ENCODE results near the gene DZIP3. TPM values are rescaled to one million over a fixed set of nuclear protein-coding genes. Genes with fewer than 3 reads are reported as not detected.
"Not testable (repeated sequence)": the region's sequence is repeated elsewhere in the genome, so short reads cannot be mapped to it uniquely, and the experiment has no call there.

The DZIP3 gene
- total and polyA plus RNA-seq, 10 of the 15 experiments (the other 5 are each of a cell fraction or from before 2014, with no cell fraction given): 4.3 to 15.6 (median 9.2) TPM

DNA sequence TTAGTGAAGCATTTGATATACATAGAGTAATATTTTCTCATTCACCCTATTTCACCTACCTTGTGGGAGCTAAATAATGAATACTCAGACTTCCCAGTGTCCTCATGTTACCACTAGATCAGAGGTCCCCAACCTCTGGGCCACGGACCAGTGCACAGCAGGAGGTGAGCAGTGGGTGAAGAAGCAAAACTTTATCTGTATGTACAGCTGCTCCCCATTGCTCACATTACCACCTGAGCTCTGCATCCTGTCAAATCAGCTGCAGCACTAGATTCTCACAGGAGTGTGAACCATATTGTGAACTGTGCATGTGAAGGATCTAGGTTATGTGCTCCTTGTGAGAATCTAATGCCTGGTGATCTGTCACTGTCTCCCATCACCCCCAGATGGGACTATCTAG lies 88.3 kb downstream of the DZIP3 start:
- no peak for TF ChIP-seq POLR2AphosphoS2 (IDR thresholded peaks at IDR 0.05; ENCODE audit: low read depth, low read length)
- TF ChIP-seq NFXL1 (IDR thresholded peaks at IDR 0.05; ENCODE audit: borderline replicate concordance): no peak
- TF ChIP-seq CREB1 (IDR thresholded peaks at IDR 0.05; ENCODE audit: low read depth): no peak
- no peak for TF ChIP-seq STAT1 (conservative IDR thresholded peaks at IDR 0.05)
- no peak for TF ChIP-seq ZZZ3 (IDR thresholded peaks at IDR 0.05; ENCODE audit: control insufficient read depth, insufficient read length, low read depth)
- TF ChIP-seq, protein P1, sequence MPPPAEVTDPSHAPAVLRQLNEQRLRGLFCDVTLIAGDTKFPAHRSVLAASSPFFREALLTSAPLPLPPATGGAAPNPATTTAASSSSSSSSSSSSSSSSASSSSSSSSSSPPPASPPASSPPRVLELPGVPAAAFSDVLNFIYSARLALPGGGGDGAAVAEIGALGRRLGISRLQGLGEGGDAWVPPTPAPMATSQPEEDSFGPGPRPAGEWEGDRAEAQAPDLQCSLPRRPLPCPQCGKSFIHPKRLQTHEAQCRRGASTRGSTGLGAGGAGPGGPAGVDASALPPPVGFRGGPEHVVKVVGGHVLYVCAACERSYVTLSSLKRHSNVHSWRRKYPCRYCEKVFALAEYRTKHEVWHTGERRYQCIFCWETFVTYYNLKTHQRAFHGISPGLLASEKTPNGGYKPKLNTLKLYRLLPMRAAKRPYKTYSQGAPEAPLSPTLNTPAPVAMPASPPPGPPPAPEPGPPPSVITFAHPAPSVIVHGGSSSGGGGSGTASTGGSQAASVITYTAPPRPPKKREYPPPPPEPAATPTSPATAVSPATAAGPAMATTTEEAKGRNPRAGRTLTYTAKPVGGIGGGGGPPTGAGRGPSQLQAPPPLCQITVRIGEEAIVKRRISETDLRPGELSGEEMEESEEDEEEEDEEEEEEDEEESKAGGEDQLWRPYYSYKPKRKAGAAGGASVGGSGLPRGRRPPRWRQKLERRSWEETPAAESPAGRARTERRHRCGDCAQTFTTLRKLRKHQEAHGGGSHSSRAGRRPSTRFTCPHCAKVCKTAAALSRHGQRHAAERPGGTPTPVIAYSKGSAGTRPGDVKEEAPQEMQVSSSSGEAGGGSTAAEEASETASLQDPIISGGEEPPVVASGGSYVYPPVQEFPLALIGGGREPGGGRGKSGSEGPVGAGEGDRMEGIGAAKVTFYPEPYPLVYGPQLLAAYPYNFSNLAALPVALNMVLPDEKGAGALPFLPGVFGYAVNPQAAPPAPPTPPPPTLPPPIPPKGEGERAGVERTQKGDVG (CRISPR knock-in tag; IDR thresholded peaks at IDR 0.05): no peak
- no peak for TF ChIP-seq RB1 (IDR thresholded peaks at IDR 0.05; ENCODE audit: borderline replicate concordance)
- TF ChIP-seq, protein P2, sequence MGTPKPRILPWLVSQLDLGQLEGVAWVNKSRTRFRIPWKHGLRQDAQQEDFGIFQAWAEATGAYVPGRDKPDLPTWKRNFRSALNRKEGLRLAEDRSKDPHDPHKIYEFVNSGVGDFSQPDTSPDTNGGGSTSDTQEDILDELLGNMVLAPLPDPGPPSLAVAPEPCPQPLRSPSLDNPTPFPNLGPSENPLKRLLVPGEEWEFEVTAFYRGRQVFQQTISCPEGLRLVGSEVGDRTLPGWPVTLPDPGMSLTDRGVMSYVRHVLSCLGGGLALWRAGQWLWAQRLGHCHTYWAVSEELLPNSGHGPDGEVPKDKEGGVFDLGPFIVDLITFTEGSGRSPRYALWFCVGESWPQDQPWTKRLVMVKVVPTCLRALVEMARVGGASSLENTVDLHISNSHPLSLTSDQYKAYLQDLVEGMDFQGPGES (IDR thresholded peaks at IDR 0.05): no peak
- no peak for TF ChIP-seq CHD4 (IDR thresholded peaks at IDR 0.05)
- TF ChIP-seq, protein P3, sequence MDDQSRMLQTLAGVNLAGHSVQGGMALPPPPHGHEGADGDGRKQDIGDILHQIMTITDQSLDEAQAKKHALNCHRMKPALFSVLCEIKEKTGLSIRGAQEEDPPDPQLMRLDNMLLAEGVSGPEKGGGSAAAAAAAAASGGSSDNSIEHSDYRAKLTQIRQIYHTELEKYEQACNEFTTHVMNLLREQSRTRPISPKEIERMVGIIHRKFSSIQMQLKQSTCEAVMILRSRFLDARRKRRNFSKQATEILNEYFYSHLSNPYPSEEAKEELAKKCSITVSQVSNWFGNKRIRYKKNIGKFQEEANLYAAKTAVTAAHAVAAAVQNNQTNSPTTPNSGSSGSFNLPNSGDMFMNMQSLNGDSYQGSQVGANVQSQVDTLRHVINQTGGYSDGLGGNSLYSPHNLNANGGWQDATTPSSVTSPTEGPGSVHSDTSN (IDR thresholded peaks at IDR 0.05; ENCODE audit: insufficient replicate concordance, low read depth, low read length): no peak
- Histone ChIP-seq H4K20me1 (ENCODE audit: control insufficient read depth, insufficient read depth) (no peaks in the 10 kb centered on the region), H3K79me2 (ENCODE audit: control insufficient read depth, insufficient read depth, low read length) (no peaks in the 10 kb centered on the region), H3K4me1 (ENCODE audit: control insufficient read depth, insufficient read depth, low read length) (no peaks in the 10 kb centered on the region), H3K4me2 (ENCODE audit: control insufficient read depth, insufficient read depth) (no peak overlapping the region), H3K9me3 (replicated peaks; ENCODE audit: control insufficient read depth, insufficient read depth, low read length) (no peaks in the 10 kb centered on the region), H3K9ac (ENCODE audit: control insufficient read depth, insufficient read depth, low read length) (no peak overlapping the region), H3K4me3 (no peak overlapping the region), H3K27me3 (replicated peaks in 1 of 2; ENCODE audit: control insufficient read depth in 2 of 2, insufficient read depth in 2 of 2, low read length in 1 of 2) (no peaks in the 10 kb centered on the region), H2AFZ (ENCODE audit: control insufficient read depth, low read depth, low read length) (no peak overlapping the region), H3K36me3 (ENCODE audit: control insufficient read depth in 2 of 2, insufficient read depth in 2 of 2, low read length in 1 of 2) (no peaks in the 10 kb centered on the region; a peak in 1 of 4 replicates), H3K27ac (ENCODE audit: control insufficient read depth, insufficient read depth) (no peak overlapping the region)
- FAIRE-seq (no peak), ATAC-seq (no peak), DNase-seq (ENCODE audit: low read depth, low spot score) (no peak)
- CTCF ChIA-PET: no interaction called here
- intact Hi-C loops (cut with micrococcal nuclease; ENCODE audit: unreplicated experiment): no loop called here
- SMC1A ChIA-PET (ENCODE audit: uncharacterized antibody, unreplicated experiment): interaction anchor here (1.2 kb wide), 1 partner anchor 9 kb away, joined by 3 read pairs; no protein-coding TSS in a partner anchor
- RAD21 ChIA-PET (ENCODE audit: unreplicated experiment): no interaction called here
- 23% methylated on average over 1 of the region's 1 CpG for WGBS (ENCODE audit: insufficient coverage, insufficient replicate concordance, low lambda C conversion rate, missing lambda C conversion rate)
- POLR2A ChIA-PET: no interaction called here
- in situ Hi-C loops (cut with MboI): no loop called here
- no TSS peak for BruUV-seq (replicated peaks)

DNA sequence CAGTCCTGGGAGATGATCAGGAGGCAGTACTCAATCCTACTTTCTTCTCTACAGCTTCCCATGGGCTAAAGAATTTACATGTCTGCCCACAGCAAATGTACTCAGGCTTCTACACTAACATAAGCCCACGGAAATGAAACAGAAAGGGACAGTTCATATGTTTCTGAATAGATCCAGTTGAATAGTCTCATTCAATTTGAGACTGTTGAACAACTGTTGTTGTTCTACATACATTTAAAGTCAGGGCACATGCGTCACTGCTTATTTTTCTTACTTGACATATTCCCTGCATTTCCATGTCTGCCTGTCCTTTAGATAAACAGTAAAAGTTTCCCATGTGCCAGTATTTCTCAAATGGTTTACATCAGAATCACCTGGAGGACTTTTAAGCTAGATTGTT lies 102.8 kb downstream of the DZIP3 start:
- H3K4me1 ChIP-seq (ENCODE audit: control insufficient read depth, insufficient read depth, low read length); FAIRE-seq; SMC1A ChIA-PET (ENCODE audit: uncharacterized antibody, unreplicated experiment); POLR2A ChIA-PET; H3K27me3 ChIP-seq (replicated peaks in 1 of 2; ENCODE audit: control insufficient read depth in 2 of 2, insufficient read depth in 2 of 2, low read length in 1 of 2); H3K4me2 ChIP-seq (ENCODE audit: control insufficient read depth, insufficient read depth); RAD21 ChIA-PET (ENCODE audit: unreplicated experiment); H2AFZ ChIP-seq (ENCODE audit: control insufficient read depth, low read depth, low read length); H3K27ac ChIP-seq (ENCODE audit: control insufficient read depth, insufficient read depth); H3K4me3 ChIP-seq; H3K36me3 ChIP-seq (ENCODE audit: control insufficient read depth in 2 of 2, insufficient read depth in 2 of 2, low read length in 1 of 2); CTCF ChIA-PET; ATAC-seq; in situ Hi-C loops (cut with MboI); BruUV-seq (replicated peaks); intact Hi-C loops (cut with micrococcal nuclease; ENCODE audit: unreplicated experiment); DNase-seq (ENCODE audit: low read depth, low spot score); H3K9ac ChIP-seq (ENCODE audit: control insufficient read depth, insufficient read depth, low read length); H3K79me2 ChIP-seq (ENCODE audit: control insufficient read depth, insufficient read depth, low read length); H4K20me1 ChIP-seq (ENCODE audit: control insufficient read depth, insufficient read depth); H3K9me3 ChIP-seq (replicated peaks; ENCODE audit: control insufficient read depth, insufficient read depth, low read length): not testable (repeated sequence)
- 47% methylated on average over 2 of the region's 2 CpGs for WGBS (ENCODE audit: insufficient coverage, insufficient replicate concordance, low lambda C conversion rate, missing lambda C conversion rate)
